ENCODE measurements around the gene MYOG.

DNA sequence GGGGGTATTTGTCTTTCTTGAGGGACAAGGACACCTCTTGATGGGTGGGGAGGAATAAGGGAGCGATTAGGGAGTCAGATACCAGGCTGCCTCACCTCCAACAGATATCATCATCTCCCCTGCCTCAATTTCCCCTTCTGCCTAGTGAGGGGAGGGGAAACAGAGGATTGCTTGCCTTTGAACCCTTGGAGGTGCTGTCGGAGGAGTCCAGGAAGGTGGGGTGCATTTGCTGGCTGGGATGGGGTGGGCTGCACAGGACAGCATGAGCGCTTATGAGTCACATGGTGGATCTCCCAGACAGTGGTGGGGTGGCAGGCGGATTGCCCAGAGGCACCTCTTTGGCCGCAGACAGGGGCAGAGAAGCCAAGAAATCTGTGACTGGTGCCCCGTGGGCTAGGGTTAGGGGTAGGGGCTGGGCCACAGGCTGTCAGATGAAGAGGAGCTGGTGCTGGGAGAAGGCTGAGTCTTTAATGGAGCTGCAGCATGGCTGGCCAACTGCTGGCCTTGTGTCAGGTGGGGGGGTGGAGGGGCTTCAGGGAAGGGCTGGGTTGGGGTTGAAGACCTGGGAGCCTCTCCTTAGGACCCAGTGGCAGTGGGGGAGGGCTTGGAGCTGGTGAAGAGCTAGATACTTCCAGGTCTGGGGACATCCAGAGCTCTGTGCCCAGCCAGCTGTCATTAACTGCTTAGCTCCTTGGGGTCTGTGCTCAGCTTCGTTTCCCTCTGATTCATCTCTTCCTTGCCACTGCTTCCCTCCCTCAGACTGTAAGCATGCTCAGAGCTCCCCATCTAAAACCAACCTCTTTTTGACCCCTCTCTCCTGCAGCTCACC is 34.7 kb upstream of the MYOG start:
- TF ChIP-seq POLR2A (IDR thresholded peaks at IDR 0.05; ENCODE audit: low read depth): no peak
- TF ChIP-seq, protein P1, sequence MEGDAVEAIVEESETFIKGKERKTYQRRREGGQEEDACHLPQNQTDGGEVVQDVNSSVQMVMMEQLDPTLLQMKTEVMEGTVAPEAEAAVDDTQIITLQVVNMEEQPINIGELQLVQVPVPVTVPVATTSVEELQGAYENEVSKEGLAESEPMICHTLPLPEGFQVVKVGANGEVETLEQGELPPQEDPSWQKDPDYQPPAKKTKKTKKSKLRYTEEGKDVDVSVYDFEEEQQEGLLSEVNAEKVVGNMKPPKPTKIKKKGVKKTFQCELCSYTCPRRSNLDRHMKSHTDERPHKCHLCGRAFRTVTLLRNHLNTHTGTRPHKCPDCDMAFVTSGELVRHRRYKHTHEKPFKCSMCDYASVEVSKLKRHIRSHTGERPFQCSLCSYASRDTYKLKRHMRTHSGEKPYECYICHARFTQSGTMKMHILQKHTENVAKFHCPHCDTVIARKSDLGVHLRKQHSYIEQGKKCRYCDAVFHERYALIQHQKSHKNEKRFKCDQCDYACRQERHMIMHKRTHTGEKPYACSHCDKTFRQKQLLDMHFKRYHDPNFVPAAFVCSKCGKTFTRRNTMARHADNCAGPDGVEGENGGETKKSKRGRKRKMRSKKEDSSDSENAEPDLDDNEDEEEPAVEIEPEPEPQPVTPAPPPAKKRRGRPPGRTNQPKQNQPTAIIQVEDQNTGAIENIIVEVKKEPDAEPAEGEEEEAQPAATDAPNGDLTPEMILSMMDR (IDR thresholded peaks at IDR 0.05): no peak
- TF ChIP-seq POLR2AphosphoS5 (IDR thresholded peaks at IDR 0.05): no peak

All from esophagus muscularis mucosa (tissue), 3 donors.